Liver (tissue), 9 donors: ENCODE measurements around the gene OR2T29. TPM values are rescaled to one million over a fixed set of nuclear protein-coding genes. Genes with fewer than 3 reads are reported as not detected.
"Not testable (repeated sequence)": the region's sequence is repeated elsewhere in the genome, so short reads cannot be mapped to it uniquely, and the experiment has no call there.

ENCODE experiments used
- DNase-seq: peaks from one replicate; pipeline ENCODE4 v3.0.0-alpha.2; 2017; ENCODE audit warnings: low spot score
- H3K27ac ChIP-seq, 2 donors: one replicate each; pipeline ENCODE4 v1.7.0; 2013; ENCODE audit warnings: inconsistent platforms in 2 of 2, low read length in 2 of 2, control low read depth in 1 of 2, low read depth in 1 of 2, mild to moderate bottlenecking in 1 of 2
- H3K27me3 ChIP-seq, 4 donors: one replicate each; pipeline versions ENCODE4 v1.6.1 to v1.7.0; 2013; ENCODE audit warnings: low read length in 3 of 4, inconsistent platforms in 1 of 4, mild to moderate bottlenecking in 1 of 4, moderate library complexity in 1 of 4; ENCODE audit not compliant: control insufficient read depth in 4 of 4, insufficient read depth in 4 of 4
- H3K36me3 ChIP-seq, 4 donors: one replicate each; pipeline versions ENCODE4 v1.6.1 to v1.7.0; 2013; ENCODE audit warnings: low read length in 3 of 4, mild to moderate bottlenecking in 3 of 4, low read depth in 1 of 4, moderate library complexity in 1 of 4; ENCODE audit not compliant: control insufficient read depth in 4 of 4, insufficient read depth in 3 of 4
- H3K4me1 ChIP-seq, 4 donors: one replicate each; pipeline versions ENCODE4 v1.6.1 to v1.7.0; 2013; ENCODE audit warnings: low read length in 3 of 4, mild to moderate bottlenecking in 3 of 4, moderate library complexity in 1 of 4; ENCODE audit not compliant: control insufficient read depth in 4 of 4, insufficient read depth in 4 of 4
- H3K4me3 ChIP-seq, 3 donors: one replicate each; pipeline versions ENCODE4 v1.6.1 to v1.7.0; 2013; ENCODE audit warnings: low read length in 3 of 3, control low read depth in 1 of 3, low read depth in 1 of 3, mild to moderate bottlenecking in 1 of 3
- H3K9ac ChIP-seq, 2 donors: one replicate each; pipeline ENCODE4 v1.7.0; 2013; ENCODE audit warnings: low read length in 2 of 2, mild to moderate bottlenecking in 2 of 2, moderate library complexity in 2 of 2, control low read depth in 1 of 2, low read depth in 1 of 2
- H3K9me3 ChIP-seq, 4 donors: one replicate each; pipeline versions ENCODE4 v1.6.1 to v1.7.0; 2013; ENCODE audit warnings: low read length in 3 of 4; ENCODE audit not compliant: control insufficient read depth in 4 of 4
- EGR1 ChIP-seq, 2 donors: IDR thresholded peaks; 2 replicates each; pipeline ENCODE4 v1.6.1; 2016 to 2018; ENCODE audit warnings: antibody characterized with exemption in 2 of 2, low read depth in 2 of 2
- FOXA1 ChIP-seq: IDR thresholded peaks from 2 replicates; pipeline ENCODE4 v1.6.1; 2016; ENCODE audit warnings: antibody characterized with exemption
- JUND ChIP-seq, 2 donors: IDR thresholded peaks; 2 replicates each; pipeline ENCODE4 v1.6.1; 2016; ENCODE audit warnings: antibody characterized with exemption in 2 of 2
- MAX ChIP-seq: IDR thresholded peaks from 2 replicates; pipeline ENCODE4 v1.6.1; 2016; ENCODE audit warnings: antibody characterized with exemption
- NR2F2 ChIP-seq: IDR thresholded peaks from 2 replicates; pipeline ENCODE4 v1.6.1; 2016; ENCODE audit warnings: antibody characterized with exemption
- RAD21 ChIP-seq, 2 donors: IDR thresholded peaks; 2 replicates each; pipeline ENCODE4 v1.6.1; 2016; ENCODE audit warnings: antibody characterized with exemption in 2 of 2, mild to moderate bottlenecking in 2 of 2
- REST ChIP-seq: IDR thresholded peaks from 2 replicates; pipeline ENCODE4 v1.6.1; 2016; ENCODE audit warnings: antibody characterized with exemption, mild to moderate bottlenecking
- TAF1 ChIP-seq: conservative IDR thresholded peaks from 2 replicates; pipeline ENCODE4 v1.6.1; 2016; ENCODE audit warnings: antibody characterized with exemption, mild to moderate bottlenecking
- YY1 ChIP-seq: IDR thresholded peaks from 2 replicates; pipeline ENCODE4 v1.6.1; 2016; ENCODE audit warnings: antibody characterized with exemption, mild to moderate bottlenecking
- ZBTB33 ChIP-seq: IDR thresholded peaks from 2 replicates; pipeline ENCODE4 v1.6.1; 2016; ENCODE audit warnings: antibody characterized with exemption
- WGBS: extraction: QIAGEN DNeasy Blood & Tissue Kit; methylation state at CpG from one replicate; pipeline ENCODE4 v1.1.7; 2013; 5-methylcytosine and 5-hydroxymethylcytosine counted together
- polyA plus RNA-seq, 2 donors: library from polyadenylated mRNA; stranded (reverse) in 1 of 2; unstranded in 1 of 2; fragments of 200-250 nt in 1 of 2; fragments of >200 nt in 1 of 2; fragmentation: Nextera tagmentation in 1 of 2; extraction: Ambion mirVana in 1 of 2; gene quantifications; one replicate each; pipeline versions ENCODE4 v1.2.1 to v1.2.3, GENCODE V29; 2013 to 2015
- total RNA-seq, 2 donors: library from RNA; depleted of rRNA; stranded (reverse); fragments of >200 nt; gene quantifications; one replicate each; pipeline ENCODE4 v1.2.3, GENCODE V29; 2014
- donor health status: healthy.
- donor health status: healthy.
- donor health status: healthy.
- donor health status: healthy.
- donor health status: healthy.

Gene OR2T29
- total and polyA plus RNA-seq, 4 donors, result not detected

- Histone ChIP-seq H3K9me3 (no peaks in the 10 kb centered on the region), H3K4me3 (no peak overlapping the region), H3K27me3 (no peaks in the 10 kb centered on the region), H3K27ac (no peak overlapping the region), H3K9ac (no peak overlapping the region), H3K4me1 (no peaks in the 10 kb centered on the region), H3K36me3 (no peaks in the 10 kb centered on the region)
- DNase-seq, result no peak
- TF ChIP-seq REST (no peak), YY1 (no peak), MAX (no peak), JUND (IDR thresholded peaks at IDR 0.05) (no peak), TAF1 (no peak), FOXA1 (no peak)
- WGBS, result 64% methylated on average over 3 of the region's 3 CpGs
These were observed 22.7 kb upstream of the OR2T29 start for GRCh38 chr1:248585266-248585665.

- H3K4me1 ChIP-seq, result no peaks in the 10 kb centered on the region
- TF ChIP-seq NR2F2 (no peak), ZBTB33 (no peak), MAX (no peak), EGR1 (IDR thresholded peaks at IDR 0.05; ENCODE audit: low read depth in 2 of 2) (no peak), RAD21 (IDR thresholded peaks at IDR 0.05) (no peak), FOXA1 (no peak), YY1 (no peak)
- no peaks in the 10 kb centered on the region for H3K27me3 ChIP-seq
- WGBS, result 69% methylated on average over 9 of the region's 9 CpGs
- no peak overlapping the region for H3K9ac ChIP-seq
- H3K9me3 ChIP-seq, result no peaks in the 10 kb centered on the region
- no peak overlapping the region for H3K27ac ChIP-seq
- H3K36me3 ChIP-seq, result no peaks in the 10 kb centered on the region
- H3K4me3 ChIP-seq, result no peak overlapping the region
- no peak for DNase-seq
These were observed 13.8 kb upstream of the OR2T29 start for GRCh38 chr1:248576260-248576980.

- not testable (repeated sequence) for H3K27me3 ChIP-seq, H3K27ac ChIP-seq, H3K9me3 ChIP-seq, H3K4me3 ChIP-seq, H3K9ac ChIP-seq, H3K4me1 ChIP-seq, H3K36me3 ChIP-seq, DNase-seq
- WGBS, result 83% methylated on average over 3 of the region's 3 CpGs
These were observed 12.1 kb upstream of the OR2T29 start, which contains the start of gene OR2T34 for GRCh38 chr1:248574657-248575056. Gene OR2T34, minus strand, starts transcription at chr1:248574757. Its CDS starts 0 bp downstream, at chr1:248574757.

GRCh38 chr1:248573856-248574255 lies 11.3 kb upstream of the OR2T29 start:
- not testable (repeated sequence) for H3K27ac ChIP-seq, H3K36me3 ChIP-seq, DNase-seq, H3K4me1 ChIP-seq, H3K27me3 ChIP-seq, H3K4me3 ChIP-seq, H3K9me3 ChIP-seq, H3K9ac ChIP-seq
- 78% methylated on average over 6 of the region's 8 CpGs for WGBS

- no CpG with 5 or more reads among the region's 1 CpG for WGBS
- H3K9me3 ChIP-seq, DNase-seq: not testable (repeated sequence)
These were observed 9.5 kb upstream of the OR2T29 start for GRCh38 chr1:248572049-248572448.

More at GRCh38 chr1:248572049-248572448, 9.5 kb upstream of the OR2T29 start:
- not testable (repeated sequence) for H3K27ac ChIP-seq, H3K36me3 ChIP-seq, H3K9ac ChIP-seq, H3K4me3 ChIP-seq, H3K27me3 ChIP-seq, H3K4me1 ChIP-seq
